Testis (tissue), 2 donors: ENCODE data around the gene PXMP4.

Source experiments
- POLR2A ChIP-seq: fragments of 450-650 bp; IDR thresholded peaks from one replicate; pipeline ENCODE4 v1.6.1; 2017; ENCODE audit warnings: antibody characterized with exemption, mild to moderate bottlenecking, moderate library complexity
- TF ChIP-seq, protein P1 (sequence below), 3 experiments: fragments of 450-650 bp in 2 of 3; fragments of 200-600 bp in 1 of 3; sonication (generic) in 1 of 3; IDR thresholded peaks; one replicate each; pipeline ENCODE4 v1.5.1; 2016 to 2019; ENCODE audit warnings: antibody characterized with exemption in 3 of 3, mild to moderate bottlenecking in 2 of 3, moderate library complexity in 1 of 3

DNA sequence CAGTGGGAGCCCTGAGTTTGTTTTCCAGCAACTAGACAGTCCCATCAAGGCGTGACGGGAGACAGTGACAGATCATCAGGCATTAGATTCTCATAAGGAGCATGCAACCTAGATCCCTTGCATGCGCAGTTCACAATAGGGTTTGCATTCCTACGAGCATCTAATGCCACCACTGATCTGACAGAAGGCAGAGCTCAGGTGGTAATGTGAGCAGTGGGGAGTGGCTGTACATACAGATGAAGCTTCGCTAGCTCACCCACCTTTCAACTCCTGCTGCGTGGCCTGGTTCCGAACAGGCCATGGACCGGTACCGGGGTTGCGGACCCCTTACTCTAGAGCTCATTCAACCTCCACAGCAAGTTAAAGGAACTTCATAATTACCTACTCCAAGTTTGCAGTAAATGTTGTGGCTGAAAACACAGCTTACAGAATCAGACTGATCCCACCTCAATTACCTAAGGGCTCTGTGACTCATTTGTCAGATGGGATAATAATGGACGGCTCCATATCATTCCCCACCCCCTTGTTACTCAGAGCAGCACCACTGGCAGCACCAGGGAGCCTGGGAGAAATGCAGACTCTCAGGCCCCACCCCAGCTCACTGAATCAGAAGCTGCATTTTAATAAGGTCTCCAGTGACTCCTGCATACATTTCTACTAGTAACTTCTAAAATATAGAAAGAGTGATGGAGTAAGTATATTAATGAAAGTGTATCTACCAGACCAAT is 15.7 kb downstream of the PXMP4 start:
- TF ChIP-seq, protein P1, sequence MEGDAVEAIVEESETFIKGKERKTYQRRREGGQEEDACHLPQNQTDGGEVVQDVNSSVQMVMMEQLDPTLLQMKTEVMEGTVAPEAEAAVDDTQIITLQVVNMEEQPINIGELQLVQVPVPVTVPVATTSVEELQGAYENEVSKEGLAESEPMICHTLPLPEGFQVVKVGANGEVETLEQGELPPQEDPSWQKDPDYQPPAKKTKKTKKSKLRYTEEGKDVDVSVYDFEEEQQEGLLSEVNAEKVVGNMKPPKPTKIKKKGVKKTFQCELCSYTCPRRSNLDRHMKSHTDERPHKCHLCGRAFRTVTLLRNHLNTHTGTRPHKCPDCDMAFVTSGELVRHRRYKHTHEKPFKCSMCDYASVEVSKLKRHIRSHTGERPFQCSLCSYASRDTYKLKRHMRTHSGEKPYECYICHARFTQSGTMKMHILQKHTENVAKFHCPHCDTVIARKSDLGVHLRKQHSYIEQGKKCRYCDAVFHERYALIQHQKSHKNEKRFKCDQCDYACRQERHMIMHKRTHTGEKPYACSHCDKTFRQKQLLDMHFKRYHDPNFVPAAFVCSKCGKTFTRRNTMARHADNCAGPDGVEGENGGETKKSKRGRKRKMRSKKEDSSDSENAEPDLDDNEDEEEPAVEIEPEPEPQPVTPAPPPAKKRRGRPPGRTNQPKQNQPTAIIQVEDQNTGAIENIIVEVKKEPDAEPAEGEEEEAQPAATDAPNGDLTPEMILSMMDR (IDR thresholded peaks at IDR 0.05): no peak
- TF ChIP-seq POLR2A: no peak
